ENCODE results near the gene PRSS48.
"Not testable (repeated sequence)": the region's sequence is repeated elsewhere in the genome, so short reads cannot be mapped to it uniquely, and the experiment has no call there.

The PRSS48 gene

GRCh38 chr4:151276787-151277562 lies at the start of gene PRSS48:
PRSS48 (plus strand) TSS chr4:151277161; CDS start chr4:151277173, 12 bp downstream.
- DNase-seq (ENCODE audit: low read depth in 2 of 2), result no peak

GRCh38 chr4:151227172-151227571 lies 49.8 kb upstream of the PRSS48 start:
- no peak for DNase-seq (ENCODE audit: low read depth in 2 of 2)

DNA sequence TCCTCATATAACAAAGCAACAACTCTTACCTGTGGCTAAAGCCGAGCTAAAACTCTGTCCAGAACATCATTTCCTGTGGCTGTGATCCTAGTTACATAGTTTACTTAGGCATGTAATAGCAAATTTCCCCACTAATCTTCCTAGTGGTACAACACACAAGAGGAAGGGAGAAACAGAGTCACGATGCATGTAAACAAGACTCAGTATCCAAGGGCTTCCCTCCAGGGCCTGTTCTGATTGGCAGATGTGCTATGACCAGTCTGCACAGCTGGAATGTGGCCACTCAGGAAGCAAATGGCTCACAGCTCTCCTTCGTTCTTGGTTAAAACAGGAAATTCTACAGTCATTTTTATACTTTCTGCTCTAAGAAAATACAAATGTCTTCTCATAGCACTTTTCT lies 49.2 kb upstream of the PRSS48 start:
- no peak for DNase-seq (ENCODE audit: low read depth in 2 of 2)

DNA sequence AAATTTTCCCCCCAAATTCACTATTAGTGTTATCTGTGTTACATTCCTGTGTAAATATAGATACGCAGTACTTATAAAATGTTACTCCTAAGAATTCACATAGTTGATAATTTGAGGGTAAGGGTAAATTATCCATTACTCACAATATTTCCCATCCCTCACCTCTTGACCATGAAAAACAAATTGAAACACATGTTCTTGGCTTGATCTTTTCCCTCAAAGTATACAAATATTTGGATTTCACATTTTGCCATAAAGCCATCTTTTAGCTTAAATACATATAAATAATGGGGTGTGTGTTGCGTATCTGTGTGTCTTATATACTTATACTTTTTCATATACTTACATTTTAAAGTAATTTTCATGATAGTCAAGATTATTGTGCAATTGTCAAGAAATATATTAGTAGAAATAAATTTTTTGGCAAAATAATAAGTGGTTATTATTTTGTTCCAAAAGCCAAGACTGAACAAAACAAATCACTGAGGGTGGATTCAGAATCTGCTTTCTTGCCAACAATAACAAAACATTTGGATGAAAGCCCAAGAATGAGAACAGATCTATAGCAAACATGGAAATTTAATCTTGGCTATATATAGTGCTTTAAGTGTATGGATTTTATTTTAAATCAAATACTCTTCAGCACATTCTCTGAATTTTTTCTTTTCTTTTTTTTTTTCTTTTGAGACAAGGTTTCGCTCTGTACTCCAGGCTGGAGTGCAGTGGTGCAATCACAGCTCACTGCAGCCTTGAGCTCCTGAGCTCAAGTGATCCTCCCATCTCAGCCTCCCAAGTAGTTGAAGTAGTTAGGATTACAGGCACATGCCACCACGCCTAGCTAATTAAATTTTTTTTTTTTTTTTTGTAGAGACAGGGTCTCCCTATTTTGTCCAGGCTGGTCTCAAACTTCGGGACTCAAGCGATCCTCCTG lies 48.5 kb upstream of the PRSS48 start:
- no peak for DNase-seq (ENCODE audit: low read depth in 2 of 2)

DNA sequence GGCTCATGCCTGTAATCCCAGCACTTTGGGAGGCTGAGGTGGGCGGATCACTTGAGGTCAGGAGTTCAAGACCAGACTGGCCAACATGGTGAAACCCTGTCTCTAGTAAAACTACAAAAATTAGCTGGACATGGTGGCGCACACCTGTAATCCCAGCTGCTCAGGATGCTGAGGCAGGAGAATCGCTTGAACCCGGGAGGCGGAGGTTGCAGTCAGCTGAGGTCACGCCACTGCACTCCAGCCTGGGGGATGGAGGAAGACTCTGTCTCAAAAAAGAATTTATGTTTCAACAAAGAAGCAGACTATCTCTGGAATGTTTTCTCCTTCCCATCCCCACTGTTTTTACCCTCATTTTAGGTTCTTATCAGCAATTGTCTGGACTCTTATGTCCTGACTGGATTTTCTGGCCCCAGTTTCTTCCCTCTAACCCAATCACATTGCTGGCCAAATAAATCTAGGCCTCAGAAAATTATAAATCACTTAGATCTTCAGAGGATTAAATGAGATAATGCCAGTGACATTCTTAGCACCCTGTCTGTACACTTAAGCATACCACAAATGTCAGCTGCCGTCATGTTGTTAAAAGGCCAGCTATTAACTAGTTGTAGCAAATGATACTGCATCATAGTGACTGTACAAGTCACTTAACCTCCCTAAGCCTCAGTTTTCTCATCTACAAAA lies 44.9 kb upstream of the PRSS48 start:
- DNase-seq (ENCODE audit: low read depth in 2 of 2), result no peak

DNA sequence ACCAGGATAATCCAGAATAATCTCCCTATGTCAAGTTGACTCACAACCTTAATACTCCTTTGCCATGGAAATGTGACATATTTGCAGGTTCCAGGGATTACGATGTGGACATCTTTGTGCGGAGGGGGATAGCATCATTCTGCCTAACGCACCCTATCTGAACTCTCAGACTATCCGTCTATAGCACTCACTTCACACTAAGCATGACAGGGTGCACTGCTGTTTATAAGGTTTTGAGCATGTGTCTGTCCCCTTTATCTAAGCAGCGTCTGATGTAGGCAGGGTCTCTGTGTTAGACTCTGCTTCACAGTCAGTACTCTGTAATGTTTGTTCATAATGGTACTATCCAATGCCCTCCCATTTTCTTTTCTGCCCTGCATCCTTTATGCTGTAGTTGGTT lies 43.4 kb upstream of the PRSS48 start:
- no peak for DNase-seq (ENCODE audit: low read depth in 2 of 2)

DNA sequence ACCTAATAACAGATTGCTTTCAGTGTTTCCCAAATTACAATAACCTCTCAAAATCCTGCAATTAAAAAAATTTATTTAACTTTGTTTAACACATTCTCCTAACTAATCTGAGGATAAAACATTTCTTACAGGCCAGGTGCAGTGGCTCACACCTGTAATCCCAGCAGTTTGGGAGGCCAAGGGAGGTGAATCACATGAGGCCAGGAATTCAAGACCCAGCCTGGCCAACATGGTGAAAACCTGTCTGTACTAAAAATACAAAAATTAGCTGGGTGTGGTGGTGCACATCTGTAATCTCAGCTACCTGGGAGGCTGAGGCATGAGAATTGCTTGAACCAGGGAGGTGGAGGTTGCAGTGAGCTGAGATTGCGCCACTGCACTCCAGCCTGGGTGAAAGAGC lies 41.6 kb upstream of the PRSS48 start:
- DNase-seq (ENCODE audit: low read depth in 2 of 2), result not testable (repeated sequence)

- DNase-seq (ENCODE audit: low read depth in 2 of 2), result no peak
Observed at GRCh38 chr4:151236036-151236435, 40.9 kb upstream of the PRSS48 start.

DNA sequence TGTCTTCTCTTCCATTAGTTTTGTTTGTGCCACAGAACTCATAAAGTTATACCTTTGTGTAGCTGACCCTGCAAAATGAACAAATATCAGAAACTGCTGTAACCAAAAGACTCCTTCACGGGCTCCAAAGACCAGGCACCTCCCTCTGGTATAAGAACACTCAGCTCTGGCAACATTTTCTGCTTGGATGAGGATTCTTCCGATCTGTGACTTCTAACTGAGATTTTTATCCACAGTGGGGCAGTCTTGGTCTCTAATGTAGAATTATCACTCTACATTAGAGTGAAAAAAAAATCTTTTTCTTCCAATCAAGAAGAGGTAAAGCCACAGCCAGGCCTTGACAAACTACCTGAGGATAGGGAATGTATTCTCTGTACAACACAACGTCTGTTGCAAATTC lies 38.5 kb upstream of the PRSS48 start:
- DNase-seq (ENCODE audit: low read depth in 2 of 2), result no peak

DNA sequence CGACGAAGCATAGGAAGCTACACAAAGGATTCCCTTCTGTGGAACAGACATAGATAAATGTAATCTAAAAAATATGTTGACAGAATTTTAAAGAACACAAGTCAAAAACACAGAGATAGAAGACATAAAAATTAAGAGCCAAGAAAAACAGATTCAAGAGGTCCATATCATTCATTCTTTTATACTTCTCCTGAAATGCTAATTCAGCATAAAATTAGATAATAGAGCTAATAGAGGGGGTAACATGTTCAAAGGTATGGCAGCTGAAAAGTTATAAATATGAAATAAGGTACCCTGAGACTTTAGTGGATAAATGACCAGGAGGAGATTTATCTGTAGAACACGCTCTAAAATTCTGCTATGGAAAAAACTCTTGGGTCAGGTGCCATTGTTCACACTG lies 37.4 kb upstream of the PRSS48 start:
- DNase-seq (ENCODE audit: low read depth in 2 of 2), result no peak

DNA sequence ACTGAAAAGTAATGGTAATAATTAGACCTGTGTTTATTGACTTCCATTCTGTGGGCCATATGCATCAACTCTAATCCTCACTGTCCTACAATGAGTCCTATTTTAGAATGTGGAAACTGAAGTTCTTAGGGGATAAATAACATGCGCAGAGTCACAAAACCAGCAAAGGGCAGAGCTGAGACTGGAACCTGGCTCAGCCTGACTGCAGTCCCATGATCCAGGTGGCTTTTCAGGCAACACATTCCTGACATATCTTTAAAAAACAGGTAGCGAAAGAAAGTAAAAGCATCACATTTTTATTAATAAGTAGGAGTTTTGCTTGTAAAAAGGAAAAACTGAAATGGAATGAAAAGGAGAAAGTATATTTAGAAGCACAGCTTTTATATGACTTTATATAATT lies 34.7 kb upstream of the PRSS48 start:
- DNase-seq (ENCODE audit: low read depth in 2 of 2), result no peak

GRCh38 chr4:151246742-151247141 lies 30.2 kb upstream of the PRSS48 start:
- DNase-seq (ENCODE audit: low read depth in 2 of 2), result no peak

DNA sequence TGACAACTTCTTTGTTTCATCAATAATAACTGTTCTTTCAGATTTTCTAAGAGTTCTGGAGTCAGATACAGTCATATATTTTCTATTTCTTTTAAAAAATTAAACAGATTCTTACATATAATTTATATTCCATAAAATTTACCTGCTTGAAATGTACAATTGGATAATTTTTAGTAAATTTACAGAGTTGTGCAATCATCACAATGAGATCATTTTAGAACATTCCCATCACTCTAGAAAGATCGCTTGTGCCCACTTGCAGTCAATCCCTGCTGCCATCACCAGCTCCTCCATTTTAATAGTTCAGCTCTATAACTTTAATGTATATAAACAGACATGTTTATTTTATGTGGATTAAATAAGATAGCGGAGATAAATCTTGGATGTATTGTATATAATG lies 29.6 kb upstream of the PRSS48 start:
- DNase-seq (ENCODE audit: low read depth in 2 of 2), result no peak

DNA sequence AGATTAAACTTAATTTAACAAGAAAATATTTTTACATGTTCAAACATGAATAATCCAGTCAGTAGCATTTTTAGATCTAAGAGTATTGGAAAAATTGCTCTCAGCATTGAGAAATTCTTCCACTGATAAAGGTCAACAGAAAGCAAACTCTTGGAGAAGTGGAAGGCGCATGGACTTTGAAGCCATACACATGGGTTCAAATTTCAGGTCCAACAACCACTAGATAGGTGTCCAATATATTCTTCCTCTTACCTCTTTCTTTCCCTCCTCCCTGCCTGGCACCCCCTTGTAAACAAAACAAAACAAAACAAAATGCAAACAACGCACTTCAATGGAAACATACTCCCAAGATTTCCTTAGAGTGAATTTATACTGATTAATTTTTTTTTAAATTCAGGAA lies 28.4 kb upstream of the PRSS48 start:
- DNase-seq (ENCODE audit: low read depth in 2 of 2), result no peak

DNA sequence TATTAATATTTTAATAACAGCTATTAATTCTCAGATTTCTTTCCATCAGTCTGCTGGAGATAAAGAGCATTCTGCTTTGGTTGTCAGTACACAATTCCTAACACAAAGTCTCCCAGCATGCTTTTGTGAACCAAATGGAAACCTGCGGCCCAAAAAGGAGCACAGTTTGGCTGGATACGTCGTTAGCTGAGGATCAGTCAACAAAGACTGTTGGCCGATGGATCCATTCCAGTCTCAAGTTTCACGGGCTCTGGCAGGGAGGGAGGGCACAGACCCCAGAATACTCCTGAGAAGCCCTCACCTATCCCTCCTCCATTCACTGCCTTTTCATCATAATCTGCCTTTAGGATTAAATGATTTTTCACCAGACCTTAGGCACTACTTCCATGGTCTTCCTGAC lies 26.3 kb upstream of the PRSS48 start:
- DNase-seq (ENCODE audit: low read depth in 2 of 2), result no peak

- no peak for DNase-seq (ENCODE audit: low read depth in 2 of 2)
Observed at GRCh38 chr4:151251603-151252304, 25.2 kb upstream of the PRSS48 start.

- DNase-seq (ENCODE audit: low read depth in 2 of 2), result not testable (repeated sequence)
Observed at GRCh38 chr4:151255226-151255625, 21.7 kb upstream of the PRSS48 start.

- DNase-seq (ENCODE audit: low read depth in 2 of 2), result not testable (repeated sequence)
Observed at GRCh38 chr4:151255680-151256079, 21.3 kb upstream of the PRSS48 start.

- DNase-seq (ENCODE audit: low read depth in 2 of 2), result no peak
Observed at GRCh38 chr4:151256134-151256533, 20.8 kb upstream of the PRSS48 start.

GRCh38 chr4:151257704-151258103 lies 19.3 kb upstream of the PRSS48 start:
- DNase-seq (ENCODE audit: low read depth in 2 of 2), result no peak

DNA sequence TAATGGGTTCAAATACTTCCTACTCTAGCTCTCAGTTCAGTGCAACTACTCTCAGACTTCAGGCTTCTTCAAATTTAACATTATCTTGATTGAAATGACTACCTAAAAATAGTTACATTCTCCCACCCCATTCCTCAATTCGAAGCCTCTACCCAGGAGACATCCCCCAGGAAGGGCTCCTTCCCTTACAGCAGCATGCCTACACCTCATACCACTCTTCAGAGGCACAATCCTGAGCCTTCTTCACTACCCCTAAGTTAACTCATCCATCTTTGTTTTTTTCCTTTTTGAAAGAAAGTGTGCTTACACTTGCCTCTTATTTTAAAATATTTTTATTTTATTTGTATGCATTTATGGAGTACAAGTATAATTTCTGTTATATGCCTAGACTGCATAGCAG lies 17.2 kb upstream of the PRSS48 start:
- DNase-seq (ENCODE audit: low read depth in 2 of 2), result no peak

- DNase-seq (ENCODE audit: low read depth in 2 of 2), result no peak
Observed at GRCh38 chr4:151260526-151260925, 16.4 kb upstream of the PRSS48 start.
